IPS DF 19.7 (cell line): ENCODE results near the gene HLA-DRB1.
A peak's percentile ranks its signal among the peaks of the same experiment; 100 is the strongest.
"Not testable (repeated sequence)": the region's sequence is repeated elsewhere in the genome, so short reads cannot be mapped to it uniquely, and the experiment has no call there.

Experiments used
- DNase-seq: peaks from one replicate; pipeline ENCODE4 v3.0.0-alpha.2; 2013; ENCODE audit warnings: low read depth, low spot score

Gene HLA-DRB1

GRCh38 chr6:32609731-32610640 lies 20.3 kb upstream of the HLA-DRB1 start:
- DNase-seq = peak; percentile 95

- DNase-seq = no peak
Measured at GRCh38 chr6:32609391-32609730, 19.7 kb upstream of the HLA-DRB1 start.

DNA sequence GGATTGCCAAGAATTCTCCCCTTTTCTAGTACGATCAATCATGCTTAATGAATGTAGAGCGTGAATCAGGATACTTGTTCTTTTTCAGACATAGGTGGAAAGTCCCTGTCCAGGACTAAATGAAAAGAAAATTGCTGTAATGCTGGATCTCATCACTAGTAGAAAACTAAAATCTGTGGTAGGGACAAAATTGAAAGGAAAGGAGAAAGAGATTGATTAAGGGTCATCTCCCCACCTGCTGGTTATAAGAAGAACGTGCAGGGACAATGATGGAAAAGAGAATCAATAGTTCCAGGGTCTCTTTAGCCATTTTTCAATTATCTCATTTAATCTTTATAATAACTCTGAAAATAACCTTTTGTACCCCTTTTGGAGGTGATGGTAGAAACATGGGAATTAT lies 18.7 kb upstream of the HLA-DRB1 start:
- no peak for DNase-seq

- DNase-seq = no peak
Measured at GRCh38 chr6:32607988-32608298, 18.3 kb upstream of the HLA-DRB1 start.

- DNase-seq = no peak
Measured at GRCh38 chr6:32607263-32607987, 17.8 kb upstream of the HLA-DRB1 start.

GRCh38 chr6:32604434-32604877 lies 14.8 kb upstream of the HLA-DRB1 start:
- no peak for DNase-seq

GRCh38 chr6:32603888-32604287 lies 14.2 kb upstream of the HLA-DRB1 start:
- no peak for DNase-seq

GRCh38 chr6:32603222-32603621 lies 13.6 kb upstream of the HLA-DRB1 start:
- DNase-seq = no peak

DNA sequence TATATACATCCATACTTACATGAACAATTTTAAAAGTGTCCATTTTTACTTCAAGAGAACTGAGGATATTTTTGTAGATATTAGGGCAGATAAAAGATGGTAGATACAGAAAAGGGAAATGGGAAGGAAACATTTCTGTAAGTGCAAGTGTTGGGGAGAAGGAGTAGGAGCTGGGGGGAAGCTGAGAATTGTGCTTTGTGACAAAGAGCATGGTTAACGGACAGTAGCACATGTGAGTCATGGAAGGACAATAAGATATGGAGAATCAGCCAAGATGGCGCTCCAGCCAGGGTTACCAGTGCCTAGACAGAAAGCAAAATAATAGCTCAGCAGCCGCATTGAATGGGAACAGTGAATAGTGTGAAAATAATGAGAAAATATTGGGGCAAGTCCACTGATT lies 12.7 kb upstream of the HLA-DRB1 start:
- no peak for DNase-seq

DNA sequence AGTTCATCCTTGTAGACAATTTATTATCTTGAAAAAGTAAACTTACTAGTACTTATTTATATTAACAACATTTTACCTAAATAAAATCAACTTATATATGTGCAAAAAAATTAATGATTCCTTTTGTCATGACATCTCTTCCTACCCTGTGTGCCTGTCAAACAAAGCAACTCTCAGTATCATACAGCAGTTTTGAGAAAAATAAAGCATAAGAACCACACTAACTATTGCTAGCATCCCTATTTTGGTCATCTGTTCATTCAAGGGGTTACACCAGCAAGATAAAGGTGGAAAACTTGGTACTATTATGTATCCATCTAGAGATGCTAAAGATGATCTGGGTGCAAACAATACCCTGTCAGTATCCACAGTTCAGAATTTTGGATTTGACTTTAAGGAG lies 7.4 kb upstream of the HLA-DRB1 start:
- DNase-seq = no peak

GRCh38 chr6:32590713-32591112 lies 1.1 kb upstream of the HLA-DRB1 start:
- not testable (repeated sequence) for DNase-seq

DNA sequence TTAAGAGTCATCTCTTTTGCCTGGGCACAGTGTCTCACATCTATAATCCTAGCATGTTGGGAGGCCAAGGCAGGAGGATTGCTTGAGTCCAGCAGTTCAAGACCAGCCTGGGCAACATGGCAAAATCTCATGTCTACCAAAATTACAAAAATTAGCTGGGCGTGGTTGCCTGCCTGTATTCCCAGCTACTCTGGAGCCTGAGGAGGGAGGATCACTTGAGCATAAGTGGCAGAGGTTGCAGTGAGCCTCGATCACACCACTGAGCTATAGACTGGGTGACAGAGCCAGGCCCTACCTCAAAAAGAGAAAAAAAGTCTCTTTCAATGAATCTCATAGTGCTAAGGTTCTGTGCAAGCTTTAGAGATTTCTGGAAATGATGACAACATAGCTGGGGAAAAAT lies 1.5 kb downstream of the HLA-DRB1 start:
- no peak for DNase-seq

DNA sequence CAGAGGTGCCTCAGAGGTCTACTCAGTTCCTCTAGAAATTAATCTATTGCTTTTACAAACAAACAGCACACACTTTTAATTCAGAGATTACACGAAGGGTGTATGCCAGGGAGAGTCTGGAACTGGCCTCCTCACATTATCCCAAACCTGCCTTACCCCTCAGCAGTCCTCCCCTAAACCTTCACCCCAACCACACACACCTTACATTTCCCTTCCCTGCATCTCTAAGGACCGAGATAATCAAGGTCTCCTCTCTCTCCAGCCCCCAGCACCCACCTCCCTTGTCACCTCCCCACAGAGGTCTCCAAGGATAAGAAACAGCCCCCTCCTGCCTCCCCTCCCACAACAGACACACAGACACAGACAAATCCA lies 6.1 kb downstream of the HLA-DRB1 start:
- no peak for DNase-seq

GRCh38 chr6:32581315-32582095 lies 8.1 kb downstream of the HLA-DRB1 start:
- DNase-seq = no peak

DNA sequence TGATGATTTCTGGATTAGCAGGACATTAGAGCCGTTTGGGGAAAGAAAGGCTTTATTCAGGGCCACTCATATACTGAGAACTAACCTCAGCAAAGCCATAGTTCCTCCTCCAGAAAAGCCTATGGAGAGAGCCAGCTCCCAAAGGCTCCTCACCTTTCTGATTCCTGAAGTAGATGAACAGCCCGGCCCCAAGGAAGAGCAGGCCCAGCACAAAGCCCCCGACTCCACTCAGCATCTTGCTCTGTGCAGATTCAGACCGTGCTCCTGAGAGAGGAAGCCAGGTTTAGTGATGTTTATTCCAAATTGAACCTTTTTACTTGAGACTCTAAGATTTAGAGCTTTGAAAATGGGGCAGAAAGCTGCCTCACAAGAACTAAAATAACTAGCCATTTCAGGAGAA lies 9.1 kb downstream of the HLA-DRB1 start:
- no peak for DNase-seq

DNA sequence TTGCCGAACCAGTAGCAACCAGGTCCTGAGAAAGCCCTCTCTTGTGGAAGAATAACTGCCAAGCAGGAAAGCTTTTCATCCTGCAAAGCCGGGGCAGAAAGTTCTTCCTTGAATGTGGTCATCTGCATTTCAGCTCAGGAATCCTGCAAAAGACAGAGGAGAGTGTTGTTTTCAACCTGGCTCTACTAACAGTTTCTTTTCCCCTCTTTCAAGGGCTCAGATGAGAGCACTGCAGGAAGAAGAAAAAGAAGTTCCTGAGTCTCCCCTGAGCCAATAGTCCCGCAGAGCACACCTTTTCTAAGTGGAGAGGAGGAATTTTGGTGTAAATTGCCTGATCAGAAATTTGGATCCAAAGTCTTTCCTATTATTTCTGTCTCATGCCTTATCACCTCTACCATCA lies 10.7 kb downstream of the HLA-DRB1 start:
- peak; percentile 9 for DNase-seq

GRCh38 chr6:32577493-32577892 lies 12.2 kb downstream of the HLA-DRB1 start:
- not testable (repeated sequence) for DNase-seq

- no peak for DNase-seq
Measured at GRCh38 chr6:32576250-32576649, 13.4 kb downstream of the HLA-DRB1 start.

GRCh38 chr6:32570363-32570905 lies 19.2 kb downstream of the HLA-DRB1 start:
- DNase-seq = no peak

- DNase-seq = no peak
Measured at GRCh38 chr6:32568561-32568960, 21.1 kb downstream of the HLA-DRB1 start.

- DNase-seq = no peak
Measured at GRCh38 chr6:32566957-32567356, 22.7 kb downstream of the HLA-DRB1 start.

DNA sequence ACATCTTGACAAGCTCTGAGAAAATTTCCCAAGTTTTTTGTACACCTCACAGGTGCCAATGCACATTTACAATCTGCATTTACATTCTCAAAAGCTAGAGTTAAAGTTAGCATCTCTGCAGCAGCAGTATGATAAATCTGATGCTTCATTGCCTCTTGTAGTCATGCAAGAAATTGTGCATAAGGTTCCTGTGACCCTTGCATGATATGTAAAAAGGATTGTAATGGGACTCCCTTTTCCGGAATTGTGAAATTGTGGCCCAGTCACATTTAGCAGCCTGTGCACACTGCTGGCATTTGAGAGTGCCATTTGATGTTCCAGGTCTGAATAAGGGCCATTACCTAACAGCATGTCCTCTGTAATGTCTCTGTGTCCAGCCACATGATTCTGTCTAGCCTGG lies 24.1 kb downstream of the HLA-DRB1 start:
- DNase-seq = no peak
